ENCODE measurements around the gene BOLA3. TPM values are rescaled to one million over a fixed set of nuclear protein-coding genes. Genes with fewer than 3 reads are reported as not detected.
A peak's percentile ranks its signal among the peaks of the same experiment; 100 is the strongest.

The BOLA3 gene
- total and polyA plus RNA-seq, 10 of the 15 experiments (the other 5 are each of a cell fraction or from before 2014, with no cell fraction given), result 62.6 to 300 (median 134) TPM

- TF ChIP-seq ZBED1 (IDR thresholded peaks at IDR 0.05; ENCODE audit: borderline replicate concordance) (no peak), RAD51 (IDR thresholded peaks at IDR 0.05) (no peak)
These were observed 45.2 kb downstream of the BOLA3 start (continued) for GRCh38 chr2:74102516-74102915.

GRCh38 chr2:74101574-74102300, 46.0 kb downstream of the BOLA3 start:
- BruUV-seq (replicated peaks), result no TSS peak
- Histone ChIP-seq H3K36me3 (ENCODE audit: control insufficient read depth in 2 of 2, insufficient read depth in 2 of 2, low read length in 1 of 2) (peaks cover 13 to 35% of the 10 kb centered on the region in 2 experiments), H3K27me3 (replicated peaks in 1 of 2; ENCODE audit: control insufficient read depth in 2 of 2, insufficient read depth in 2 of 2, low read length in 1 of 2) (no peaks in the 10 kb centered on the region), H3K4me2 (ENCODE audit: control insufficient read depth, insufficient read depth) (no peak overlapping the region), H3K4me1 (ENCODE audit: control insufficient read depth, insufficient read depth, low read length) (no peaks in the 10 kb centered on the region), H3K4me3 (no peak overlapping the region), H3K27ac (ENCODE audit: control insufficient read depth, insufficient read depth) (no peak overlapping the region), H2AFZ (ENCODE audit: control insufficient read depth, low read depth, low read length) (no peak overlapping the region), H3K9me3 (replicated peaks; ENCODE audit: control insufficient read depth, insufficient read depth, low read length) (no peaks in the 10 kb centered on the region), H3K79me2 (ENCODE audit: control insufficient read depth, insufficient read depth, low read length) (no peaks in the 10 kb centered on the region), H4K20me1 (ENCODE audit: control insufficient read depth, insufficient read depth) (no peaks in the 10 kb centered on the region), H3K9ac (ENCODE audit: control insufficient read depth, insufficient read depth, low read length) (no peak overlapping the region)
- ATAC-seq, result no peak
- in situ Hi-C loops (cut with MboI), result no loop called here
- DNase-seq (ENCODE audit: low read depth, low spot score), result no peak
- RAD21 ChIA-PET (ENCODE audit: unreplicated experiment), result no interaction called here
- SMC1A ChIA-PET (ENCODE audit: uncharacterized antibody, unreplicated experiment), result no interaction called here
- POLR2A ChIA-PET, result no interaction called here
- TF ChIP-seq GABPA (IDR thresholded peaks at IDR 0.05; ENCODE audit: low read depth) (no peak), POLR2A (IDR thresholded peaks at IDR 0.05; ENCODE audit: low read depth, low read length) (peak; percentile 29), POU2F2 (IDR thresholded peaks at IDR 0.05; ENCODE audit: borderline replicate concordance, low read depth, low read length) (no peak), POLR2AphosphoS5 (IDR thresholded peaks at IDR 0.05; ENCODE audit: low read length) (0 out of 2 replicates have a peak, but pooled peaks have one; percentile 22), ATF7 (IDR thresholded peaks at IDR 0.05; ENCODE audit: low read depth) (no peak)
- 97% methylated on average over 28 of the region's 39 CpGs for WGBS (ENCODE audit: insufficient coverage, insufficient replicate concordance, low lambda C conversion rate, missing lambda C conversion rate)
- intact Hi-C loops (cut with micrococcal nuclease; ENCODE audit: unreplicated experiment), result loop anchor here (5.0 kb wide), 1 partner anchor 194 kb away; no protein-coding TSS in a partner anchor
- no peak for FAIRE-seq
- CTCF ChIA-PET, result no interaction called here
